ENCODE results near the gene TRIM44. TPM values are rescaled to one million over a fixed set of nuclear protein-coding genes. Genes with fewer than 3 reads are reported as not detected.
"Not testable (repeated sequence)": the region's sequence is repeated elsewhere in the genome, so short reads cannot be mapped to it uniquely, and the experiment has no call there.

TRIM44 gene
- total RNA-seq, 2 experiments from 2014 or later: 40.9 to 41.1 TPM

DNA sequence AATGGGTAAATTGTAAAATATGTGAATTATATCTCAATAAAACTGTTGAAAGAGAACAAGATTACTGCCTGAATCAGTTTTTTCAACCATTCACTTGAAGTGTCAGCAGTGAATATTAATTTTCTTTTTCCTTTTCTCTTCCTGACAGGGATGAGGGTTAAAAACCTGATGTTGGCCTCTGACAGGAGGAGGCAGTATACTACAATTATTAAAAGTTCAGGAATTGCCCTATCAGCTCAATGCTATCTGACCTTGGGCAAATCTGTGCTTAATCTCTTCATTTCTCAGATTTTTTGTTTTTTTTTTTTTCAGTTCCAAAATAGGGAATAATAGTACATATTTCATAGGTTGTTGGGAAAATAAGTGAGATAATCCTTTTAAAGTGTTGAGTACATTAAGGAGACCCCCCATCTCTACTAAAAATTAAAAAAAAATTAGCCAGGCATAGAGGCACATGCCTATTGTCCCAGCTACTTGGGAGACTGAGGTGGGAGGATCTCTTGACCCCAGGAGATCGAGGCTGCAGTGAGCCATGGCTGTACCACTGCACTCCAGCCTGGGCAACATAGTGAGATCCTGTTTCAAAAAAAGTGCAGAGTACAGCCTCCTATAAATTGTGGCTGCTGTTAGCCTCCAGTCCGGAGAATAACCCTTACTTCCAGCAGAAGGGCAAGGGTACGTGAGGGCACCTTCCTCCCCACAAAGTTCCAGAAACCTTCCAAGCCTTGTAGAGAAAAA is 48.8 kb downstream of the TRIM44 start:
- Mint-ChIP-seq H3K36me3 (peaks cover 24% of the 10 kb centered on the region), H3K4me3 (no peak overlapping the region), H3K27me3 (no peaks in the 10 kb centered on the region), H3K9me3 (peaks cover 13% of the 10 kb centered on the region), H3K4me1 (peaks cover 18% of the 10 kb centered on the region), H3K27ac (no peak overlapping the region)
- no peak for DNase-seq

DNA sequence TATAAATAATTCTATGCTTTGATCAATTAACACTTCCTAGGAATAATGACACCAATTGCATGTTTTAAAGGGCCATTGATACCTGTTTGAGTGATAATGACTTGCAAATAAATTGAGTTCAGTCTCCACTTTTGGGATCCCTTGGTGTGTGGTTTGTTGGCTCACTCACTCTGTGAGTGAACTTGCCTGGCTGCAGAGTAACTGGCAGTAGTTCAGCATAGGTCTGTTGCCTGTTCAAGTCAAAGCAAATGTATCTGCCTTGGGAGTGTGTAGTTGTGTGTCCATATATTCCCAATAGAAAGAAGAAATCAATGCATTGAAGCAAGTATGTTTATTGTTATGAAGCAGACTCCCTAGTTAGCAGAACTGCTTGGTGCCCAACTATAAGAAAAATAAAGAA is 49.3 kb downstream of the TRIM44 start:
- no peaks in the 10 kb centered on the region for H3K27me3 Mint-ChIP-seq
- peaks cover 24% of the 10 kb centered on the region for H3K36me3 Mint-ChIP-seq
- DNase-seq: no peak
- H3K9me3 Mint-ChIP-seq: peaks cover 13% of the 10 kb centered on the region
- no peak overlapping the region for H3K27ac Mint-ChIP-seq
- H3K4me3 Mint-ChIP-seq: no peak overlapping the region
- peaks cover 20% of the 10 kb centered on the region for H3K4me1 Mint-ChIP-seq

- Mint-ChIP-seq H3K9me3 (peaks cover 13% of the 10 kb centered on the region), H3K4me3 (no peak overlapping the region), H3K4me1 (peaks cover 25% of the 10 kb centered on the region), H3K27me3 (no peaks in the 10 kb centered on the region), H3K36me3 (peaks cover 25% of the 10 kb centered on the region), H3K27ac (no peak overlapping the region)
- DNase-seq: no peak
Measured at GRCh38 chr11:35712533-35712932, 50.0 kb downstream of the TRIM44 start.

DNA sequence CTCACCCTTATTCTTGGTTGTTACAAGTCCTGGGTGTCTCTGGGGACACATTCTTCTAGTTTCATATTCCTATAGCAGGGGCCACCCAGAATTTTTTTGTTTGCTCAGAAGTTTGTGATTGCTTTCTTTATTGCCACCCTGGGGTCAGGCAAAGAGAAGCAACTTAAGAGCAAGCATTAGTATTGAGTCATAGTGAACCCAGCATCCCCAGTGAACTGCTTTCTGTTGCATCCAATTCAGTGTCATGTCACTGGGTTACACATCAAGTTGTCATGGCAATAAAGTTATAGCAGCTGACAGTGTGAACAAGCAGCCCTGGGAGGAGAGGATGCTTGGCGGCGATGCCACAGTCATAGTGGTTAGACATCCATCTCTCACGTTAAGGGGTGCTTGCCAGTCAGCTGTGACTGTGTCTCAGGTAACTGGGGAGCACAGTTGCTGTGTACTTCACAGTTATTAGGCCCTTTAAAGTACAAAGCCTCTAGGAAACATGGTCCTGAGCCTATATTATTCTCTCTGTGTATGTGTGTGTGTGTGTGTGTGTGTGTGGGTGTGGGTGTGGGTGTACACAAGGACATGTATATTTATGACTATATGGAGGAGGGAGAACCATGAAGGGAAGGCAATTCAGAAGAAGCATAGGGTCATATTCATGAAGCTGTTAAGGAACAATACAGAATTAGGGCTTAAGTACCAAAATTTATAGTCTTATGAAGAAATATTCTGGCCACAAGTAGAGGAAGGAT is 52.5 kb downstream of the TRIM44 start:
- H3K27ac Mint-ChIP-seq: no peak overlapping the region
- no peaks in the 10 kb centered on the region for H3K27me3 Mint-ChIP-seq
- H3K36me3 Mint-ChIP-seq: peaks cover 28% of the 10 kb centered on the region
- peak; percentile 11 for DNase-seq
- peaks cover 13% of the 10 kb centered on the region for H3K9me3 Mint-ChIP-seq
- no peak overlapping the region for H3K4me3 Mint-ChIP-seq
- peaks cover 34% of the 10 kb centered on the region for H3K4me1 Mint-ChIP-seq

DNA sequence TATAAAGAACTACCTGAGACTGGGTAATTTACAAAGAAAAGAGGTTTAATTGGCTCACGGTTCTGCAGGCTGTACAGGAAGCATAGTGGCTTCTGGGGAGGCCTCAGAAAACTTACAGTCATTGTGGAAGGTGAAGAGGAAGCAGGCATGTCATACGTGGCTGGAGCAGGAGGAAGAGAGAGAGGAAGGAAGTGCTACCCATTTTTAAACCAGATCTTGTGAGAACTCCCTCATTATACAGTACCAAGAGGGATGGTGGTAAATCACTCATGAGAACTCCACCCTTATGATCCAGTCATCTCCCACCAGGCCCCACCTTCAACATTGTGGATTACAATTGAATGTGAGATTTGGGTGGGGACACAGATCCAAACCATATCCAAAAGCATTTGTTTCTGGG is 53.1 kb downstream of the TRIM44 start:
- peaks cover 36% of the 10 kb centered on the region for H3K4me1 Mint-ChIP-seq
- DNase-seq, H3K4me3 Mint-ChIP-seq, H3K27ac Mint-ChIP-seq, H3K27me3 Mint-ChIP-seq: not testable (repeated sequence)
- peaks cover 13% of the 10 kb centered on the region for H3K9me3 Mint-ChIP-seq
- peaks cover 28% of the 10 kb centered on the region for H3K36me3 Mint-ChIP-seq

- Mint-ChIP-seq H3K27ac (no peak overlapping the region), H3K36me3 (peaks cover 35% of the 10 kb centered on the region), H3K4me1 (peaks cover 40% of the 10 kb centered on the region), H3K4me3 (no peak overlapping the region), H3K27me3 (no peaks in the 10 kb centered on the region), H3K9me3 (peaks cover 13% of the 10 kb centered on the region)
- DNase-seq: no peak
Measured at GRCh38 chr11:35717043-35717442, 54.5 kb downstream of the TRIM44 start.

- no peak overlapping the region for H3K4me3 Mint-ChIP-seq
- DNase-seq: no peak
- no peaks in the 10 kb centered on the region for H3K27me3 Mint-ChIP-seq
- H3K4me1 Mint-ChIP-seq: peaks cover 40% of the 10 kb centered on the region
- no peak overlapping the region for H3K27ac Mint-ChIP-seq
- peaks cover 35% of the 10 kb centered on the region for H3K36me3 Mint-ChIP-seq
- peaks cover 13% of the 10 kb centered on the region for H3K9me3 Mint-ChIP-seq
Measured at GRCh38 chr11:35717520-35717919, 54.9 kb downstream of the TRIM44 start.

GRCh38 chr11:35721651-35722282 is 59.2 kb downstream of the TRIM44 start:
- peaks cover 2% of the 10 kb centered on the region for H3K9me3 Mint-ChIP-seq
- no peak overlapping the region for H3K4me3 Mint-ChIP-seq
- H3K36me3 Mint-ChIP-seq: peaks cover 37% of the 10 kb centered on the region
- DNase-seq: no peak
- H3K27ac Mint-ChIP-seq: no peak overlapping the region
- peaks cover 36% of the 10 kb centered on the region for H3K4me1 Mint-ChIP-seq
- no peaks in the 10 kb centered on the region for H3K27me3 Mint-ChIP-seq

GRCh38 chr11:35722641-35723040 is 60.1 kb downstream of the TRIM44 start:
- peaks cover 44% of the 10 kb centered on the region for H3K36me3 Mint-ChIP-seq
- no peak overlapping the region for H3K27ac Mint-ChIP-seq
- H3K4me3 Mint-ChIP-seq: no peak overlapping the region
- no peaks in the 10 kb centered on the region for H3K27me3 Mint-ChIP-seq
- H3K4me1 Mint-ChIP-seq: peaks cover 29% of the 10 kb centered on the region
- no peak for DNase-seq
- peaks cover 2% of the 10 kb centered on the region for H3K9me3 Mint-ChIP-seq

DNA sequence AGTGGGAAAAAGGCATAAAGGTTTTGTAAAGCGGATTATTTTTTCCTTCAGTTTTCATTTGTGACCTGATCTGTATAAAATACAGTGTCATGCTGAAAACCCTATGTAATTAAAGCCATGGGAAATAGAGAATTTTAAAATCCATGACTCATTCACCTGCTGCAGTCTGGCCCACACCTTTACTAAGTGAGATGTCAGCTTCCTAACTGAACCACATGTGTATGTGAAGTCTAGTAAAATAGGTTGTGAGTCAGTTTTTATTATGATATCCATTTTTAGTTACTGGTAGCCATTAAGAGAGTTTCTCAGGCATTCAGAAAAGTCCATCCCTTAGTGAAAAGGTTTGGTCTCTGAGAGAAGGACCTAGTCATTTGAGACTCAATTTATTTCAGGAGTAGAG is 60.9 kb downstream of the TRIM44 start:
- DNase-seq: no peak
- Mint-ChIP-seq H3K27ac (no peak overlapping the region), H3K27me3 (no peaks in the 10 kb centered on the region), H3K9me3 (peaks cover 2% of the 10 kb centered on the region), H3K4me3 (no peak overlapping the region), H3K4me1 (peaks cover 26% of the 10 kb centered on the region), H3K36me3 (peaks cover 48% of the 10 kb centered on the region)

GRCh38 chr11:35723913-35724312 is 61.3 kb downstream of the TRIM44 start:
- Mint-ChIP-seq H3K27me3 (no peaks in the 10 kb centered on the region), H3K36me3 (peaks cover 51% of the 10 kb centered on the region), H3K4me3 (no peak overlapping the region), H3K9me3 (peaks cover 4% of the 10 kb centered on the region), H3K4me1 (peaks cover 22% of the 10 kb centered on the region), H3K27ac (no peak overlapping the region)
- DNase-seq: no peak

- Mint-ChIP-seq H3K4me3 (no peak overlapping the region), H3K9me3 (peaks cover 12% of the 10 kb centered on the region), H3K4me1 (peaks cover 18% of the 10 kb centered on the region), H3K36me3 (peaks cover 65% of the 10 kb centered on the region), H3K27ac (no peak overlapping the region), H3K27me3 (no peaks in the 10 kb centered on the region)
- no peak for DNase-seq
Measured at GRCh38 chr11:35725885-35726284, 63.3 kb downstream of the TRIM44 start.

GRCh38 chr11:35727140-35727539 is 64.6 kb downstream of the TRIM44 start:
- peaks cover 67% of the 10 kb centered on the region for H3K36me3 Mint-ChIP-seq
- peaks cover 12% of the 10 kb centered on the region for H3K9me3 Mint-ChIP-seq
- no peaks in the 10 kb centered on the region for H3K27me3 Mint-ChIP-seq
- peaks cover 10% of the 10 kb centered on the region for H3K4me1 Mint-ChIP-seq
- no peak overlapping the region for H3K4me3 Mint-ChIP-seq
- no peak for DNase-seq
- no peak overlapping the region for H3K27ac Mint-ChIP-seq

DNA sequence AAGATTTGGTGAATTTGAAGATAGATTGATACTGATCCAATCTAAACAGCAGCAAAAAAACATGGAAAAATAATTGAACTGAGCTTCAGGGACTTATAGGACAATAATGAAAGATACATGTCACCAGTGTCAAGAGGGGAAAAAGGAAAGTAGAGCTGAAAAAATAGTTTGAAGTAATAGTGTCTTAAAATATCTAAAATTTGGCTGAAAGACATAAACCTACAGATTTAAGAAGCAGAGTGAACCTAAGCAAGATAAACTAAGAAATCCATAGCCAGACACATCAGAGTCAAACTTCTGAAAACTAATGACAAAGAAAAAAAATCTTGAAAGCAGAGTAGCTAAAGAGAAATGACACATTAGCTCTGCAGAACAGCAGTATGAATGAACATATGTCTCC is 67.7 kb downstream of the TRIM44 start:
- Mint-ChIP-seq H3K27ac (no peak overlapping the region), H3K4me3 (no peak overlapping the region), H3K4me1 (peaks cover 9% of the 10 kb centered on the region), H3K9me3 (peaks cover 23% of the 10 kb centered on the region), H3K27me3 (no peaks in the 10 kb centered on the region), H3K36me3 (peaks cover 81% of the 10 kb centered on the region)
- no peak for DNase-seq

- Mint-ChIP-seq H3K4me3 (no peak overlapping the region), H3K9me3 (peaks cover 15% of the 10 kb centered on the region), H3K36me3 (peaks cover 75% of the 10 kb centered on the region), H3K27me3 (no peaks in the 10 kb centered on the region), H3K4me1 (peaks cover 21% of the 10 kb centered on the region), H3K27ac (no peak overlapping the region)
- DNase-seq: no peak
Measured at GRCh38 chr11:35734669-35735410, 72.3 kb downstream of the TRIM44 start.
